Ishikawa (cell line): ENCODE results near the gene GSTT4.

Experiments
- CEBPB ChIP-seq: IDR thresholded peaks from 2 replicates; pipeline ENCODE4 v1.6.1; 2012
- FOXM1 ChIP-seq: IDR thresholded peaks from 2 replicates; pipeline ENCODE4 v1.6.1; 2012; ENCODE audit warnings: low read depth, borderline replicate concordance
- MAX ChIP-seq: IDR thresholded peaks from 2 replicates; pipeline ENCODE4 v1.6.1; 2012
- NFIC ChIP-seq: IDR thresholded peaks from 2 replicates; pipeline ENCODE4 v1.6.1; 2012
- REST ChIP-seq: IDR thresholded peaks from 2 replicates; pipeline ENCODE4 v1.6.1; 2012; ENCODE audit warnings: low read depth, mild to moderate bottlenecking
- TAF1 ChIP-seq: IDR thresholded peaks from 2 replicates; pipeline ENCODE4 v1.6.1; 2012; ENCODE audit warnings: low read depth, mild to moderate bottlenecking
- YY1 ChIP-seq: IDR thresholded peaks from 2 replicates; pipeline ENCODE4 v1.6.1; 2012; ENCODE audit warnings: low read depth
- TF ChIP-seq, protein P1 (sequence below): IDR thresholded peaks from 2 replicates; pipeline ENCODE4 v1.6.1; 2012

- TF ChIP-seq YY1: no peak
- TF ChIP-seq CEBPB: no peak
- TF ChIP-seq MAX: no peak
- TF ChIP-seq, protein P1, sequence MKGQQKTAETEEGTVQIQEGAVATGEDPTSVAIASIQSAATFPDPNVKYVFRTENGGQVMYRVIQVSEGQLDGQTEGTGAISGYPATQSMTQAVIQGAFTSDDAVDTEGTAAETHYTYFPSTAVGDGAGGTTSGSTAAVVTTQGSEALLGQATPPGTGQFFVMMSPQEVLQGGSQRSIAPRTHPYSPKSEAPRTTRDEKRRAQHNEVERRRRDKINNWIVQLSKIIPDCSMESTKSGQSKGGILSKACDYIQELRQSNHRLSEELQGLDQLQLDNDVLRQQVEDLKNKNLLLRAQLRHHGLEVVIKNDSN: no peak
- no peak for TF ChIP-seq TAF1
- TF ChIP-seq REST: no peak
- TF ChIP-seq NFIC: no peak
- TF ChIP-seq FOXM1: no peak
Observed at GRCh38 chr22:24026056-24026455, 20.8 kb upstream of the GSTT4 start.
